Parathyroid adenoma (tissue), 2 donors: ENCODE data around the gene FRMD4A.

Experiments used
- H2AFZ ChIP-seq: fragments of 300-600 bp; sonication (generic); one replicate; pipeline ENCODE4 v1.7.0; 2017; ENCODE audit warnings: antibody characterized with exemption, mild to moderate bottlenecking
- H3K27ac ChIP-seq: fragments of 300-600 bp; sonication (generic); one replicate; pipeline ENCODE4 v1.7.0; 2017
- H3K27me3 ChIP-seq: fragments of 300-600 bp; sonication (generic); one replicate; pipeline ENCODE4 v1.7.0; 2017; ENCODE audit warnings: low read length; ENCODE audit not compliant: control insufficient read depth, insufficient read depth
- H3K36me3 ChIP-seq: fragments of 300-600 bp; sonication (generic); one replicate; pipeline ENCODE4 v1.7.0; 2017; ENCODE audit warnings: low read length; ENCODE audit not compliant: control insufficient read depth, insufficient read depth
- H3K4me1 ChIP-seq: fragments of 300-600 bp; sonication (generic); one replicate; pipeline ENCODE4 v1.7.0; 2017; ENCODE audit warnings: control low read depth
- H3K4me2 ChIP-seq: fragments of 300-600 bp; sonication (generic); one replicate; pipeline ENCODE4 v1.7.0; 2017; ENCODE audit warnings: low read length
- H3K4me3 ChIP-seq: fragments of 300-600 bp; sonication (generic); one replicate; pipeline ENCODE4 v1.7.0; 2017; ENCODE audit warnings: low read depth, low read length
- H3K79me2 ChIP-seq: fragments of 300-600 bp; sonication (generic); one replicate; pipeline ENCODE4 v1.7.0; 2017; ENCODE audit warnings: control low read depth
- H3K9ac ChIP-seq: fragments of 300-600 bp; sonication (generic); one replicate; pipeline ENCODE4 v1.7.0; 2017; ENCODE audit warnings: mild to moderate bottlenecking
- H3K9me3 ChIP-seq: fragments of 300-600 bp; sonication (generic); one replicate; pipeline ENCODE4 v1.7.0; 2017; ENCODE audit warnings: low read length; ENCODE audit not compliant: control insufficient read depth
- CTCF ChIP-seq: fragments of 300-600 bp; sonication (generic); IDR thresholded peaks from one replicate; pipeline ENCODE4 v1.7.0; 2017; ENCODE audit warnings: antibody characterized with exemption, mild to moderate bottlenecking
- donor health status: primary hyperparathyroidism.

FRMD4A gene

DNA sequence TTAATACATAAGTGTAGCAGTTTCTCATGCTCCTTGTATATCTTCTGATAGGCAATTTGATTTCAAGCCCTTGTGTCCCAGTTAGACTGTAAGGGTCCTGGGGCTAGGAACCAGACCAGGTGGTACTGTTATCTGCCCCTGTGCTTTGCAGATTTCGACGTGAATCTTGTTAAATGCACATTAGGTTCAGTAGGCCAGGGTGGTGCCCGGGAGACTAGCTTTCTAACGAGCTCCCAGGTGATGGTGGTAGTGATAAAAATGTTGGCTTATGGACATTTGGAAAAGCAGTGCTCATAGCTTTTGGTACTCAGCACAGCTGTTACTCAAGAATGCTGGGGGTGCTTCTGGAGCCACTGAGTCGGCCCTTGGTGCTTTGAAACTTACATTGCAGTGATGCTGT lies 679.8 kb downstream of the FRMD4A start:
- no peak overlapping the region for H3K4me2 ChIP-seq

GRCh38 chr10:13649844-13650520 lies 680.7 kb downstream of the FRMD4A start:
- Histone ChIP-seq H3K4me3 (no peak overlapping the region), H3K27ac (no peak overlapping the region), H3K4me1 (no peaks in the 10 kb centered on the region), H3K4me2 (no peak overlapping the region), H3K9ac (no peak overlapping the region), H3K9me3 (no peaks in the 10 kb centered on the region), H2AFZ (no peak overlapping the region), H3K36me3 (no peaks in the 10 kb centered on the region), H3K79me2 (no peaks in the 10 kb centered on the region), H3K27me3 (no peaks in the 10 kb centered on the region)
- no peak for TF ChIP-seq CTCF

More for the DNA sequence above, 679.8 kb downstream of the FRMD4A start:
- Histone ChIP-seq H3K27ac (no peak overlapping the region), H2AFZ (no peak overlapping the region), H3K9ac (no peak overlapping the region), H3K4me1 (no peaks in the 10 kb centered on the region), H3K27me3 (no peaks in the 10 kb centered on the region), H3K4me3 (no peak overlapping the region), H3K9me3 (no peaks in the 10 kb centered on the region), H3K36me3 (no peaks in the 10 kb centered on the region), H3K79me2 (no peaks in the 10 kb centered on the region)
- no peak for TF ChIP-seq CTCF

- no peak for TF ChIP-seq CTCF
- Histone ChIP-seq H3K27ac (no peak overlapping the region), H3K4me2 (no peak overlapping the region)
These were observed 682.3 kb downstream of the FRMD4A start for GRCh38 chr10:13648425-13648824.

GRCh38 chr10:13644866-13645265 lies 685.9 kb downstream of the FRMD4A start:
- no peak for TF ChIP-seq CTCF
- H3K36me3 ChIP-seq = no peaks in the 10 kb centered on the region
- no peak overlapping the region for H3K27ac ChIP-seq
- no peaks in the 10 kb centered on the region for H3K9me3 ChIP-seq
- H3K4me1 ChIP-seq = no peaks in the 10 kb centered on the region
- no peak overlapping the region for H2AFZ ChIP-seq
- no peak overlapping the region for H3K4me3 ChIP-seq
- H3K9ac ChIP-seq = no peak overlapping the region
- H3K79me2 ChIP-seq = no peaks in the 10 kb centered on the region
- no peak overlapping the region for H3K4me2 ChIP-seq
- no peaks in the 10 kb centered on the region for H3K27me3 ChIP-seq

More at GRCh38 chr10:13648425-13648824, 682.3 kb downstream of the FRMD4A start:
- Histone ChIP-seq H3K36me3 (no peaks in the 10 kb centered on the region), H3K27me3 (no peaks in the 10 kb centered on the region), H3K9me3 (no peaks in the 10 kb centered on the region), H3K79me2 (no peaks in the 10 kb centered on the region), H3K4me3 (no peak overlapping the region), H3K4me1 (no peaks in the 10 kb centered on the region), H2AFZ (no peak overlapping the region), H3K9ac (no peak overlapping the region)

DNA sequence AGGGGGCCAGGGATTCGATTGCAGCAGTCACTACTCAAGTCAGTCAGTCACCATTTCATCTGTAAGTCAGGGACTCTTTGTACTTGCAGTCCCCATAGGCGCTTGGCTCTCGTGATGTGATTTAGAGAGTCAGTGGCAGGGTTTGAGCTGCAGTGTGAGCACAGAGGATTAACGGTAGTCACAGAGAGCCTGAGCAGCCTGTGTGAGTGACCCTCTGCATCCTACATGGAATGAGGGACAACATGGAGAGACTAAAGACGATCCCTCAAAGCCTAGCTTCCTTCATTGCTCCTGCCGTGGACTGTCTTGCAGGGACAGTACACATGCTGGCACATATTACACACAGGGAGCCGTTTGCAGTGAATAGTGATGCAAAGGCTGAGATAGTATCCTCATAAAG lies 687.7 kb downstream of the FRMD4A start:
- Histone ChIP-seq H3K27ac (no peak overlapping the region), H3K79me2 (no peaks in the 10 kb centered on the region), H2AFZ (no peak overlapping the region), H3K4me3 (no peak overlapping the region), H3K27me3 (no peaks in the 10 kb centered on the region), H3K4me2 (no peak overlapping the region), H3K9ac (no peak overlapping the region), H3K4me1 (no peaks in the 10 kb centered on the region), H3K9me3 (no peaks in the 10 kb centered on the region), H3K36me3 (no peaks in the 10 kb centered on the region)
- no peak for TF ChIP-seq CTCF
